Naive thymus-derived CD4-positive, alpha-beta T cell (primary cell): ENCODE results near the gene CD276. TPM values are rescaled to one million over a fixed set of nuclear protein-coding genes. Genes with fewer than 3 reads are reported as not detected.

Source experiments
- ATAC-seq: fragments of 150-1000 bp; cut with Tn5 transposase; 2 replicates; pipeline ENCODE4 v1.10.0; 2021; ENCODE audit warnings: mild to moderate bottlenecking, moderate library complexity
- CTCF ChIA-PET: fragments of 350-600 bp; sonication (Branson Sonifier 250); formaldehyde crosslinking; loops from one replicate; lab custom pipeline; 2021; ENCODE audit warnings: antibody characterized with exemption; lab: Charles Lee
- POLR2A ChIA-PET: fragments of 350-600 bp; sonication (Branson Sonifier 250); formaldehyde crosslinking; loops from one replicate; lab custom pipeline; 2021; ENCODE audit warnings: antibody characterized with exemption, inconsistent platforms; lab: Charles Lee
- DNase-seq, 9 donors: peaks; one replicate each; pipeline versions ENCODE4 v3.0.0 to v3.0.0-alpha.2; 2020 to 2022; ENCODE audit warnings: mixed read lengths in 1 of 9
- H3K27ac ChIP-seq: one replicate; pipeline ENCODE4 v1.7.0; 2013; ENCODE audit warnings: mild to moderate bottlenecking, low read depth, low read length, moderate library complexity
- H3K27me3 ChIP-seq, 2 donors: one replicate each; pipeline ENCODE4 v1.7.0; 2013; ENCODE audit warnings: low read length in 2 of 2, mild to moderate bottlenecking in 2 of 2, moderate library complexity in 2 of 2; ENCODE audit not compliant: control insufficient read depth in 2 of 2, insufficient read depth in 2 of 2
- H3K36me3 ChIP-seq, 3 experiments: 1 replicate in 2 of 3; 2 replicates in 1 of 3; pipeline ENCODE4 v1.7.0; 2013; ENCODE audit warnings: low read length in 3 of 3, mild to moderate bottlenecking in 3 of 3, moderate library complexity in 1 of 3; ENCODE audit not compliant: insufficient read depth in 3 of 3, control insufficient read depth in 2 of 3
- H3K4me1 ChIP-seq, 2 donors: one replicate each; pipeline ENCODE4 v1.7.0; 2013; ENCODE audit warnings: low read length in 2 of 2, mild to moderate bottlenecking in 2 of 2, moderate library complexity in 1 of 2; ENCODE audit not compliant: control insufficient read depth in 2 of 2, insufficient read depth in 2 of 2
- H3K4me3 ChIP-seq: 2 replicates; pipeline ENCODE4 v1.7.0; 2013; ENCODE audit warnings: mild to moderate bottlenecking, low read length
- H3K9me3 ChIP-seq, 3 experiments: 1 replicate in 2 of 3; 2 replicates in 1 of 3; pipeline ENCODE4 v1.7.0; 2013; ENCODE audit warnings: low read length in 3 of 3; ENCODE audit not compliant: control insufficient read depth in 2 of 3
- H3K27ac Mint-ChIP-seq, 9 donors: one replicate each; pipeline ENCODE4 v1.8.0; 2020 to 2022; ENCODE audit warnings: mixed read lengths in 9 of 9, mild to moderate bottlenecking in 8 of 9, moderate library complexity in 5 of 9, inconsistent platforms in 2 of 9
- H3K27me3 Mint-ChIP-seq, 5 donors: one replicate each; pipeline ENCODE4 v1.8.0; 2021 to 2022; ENCODE audit warnings: mixed read lengths in 5 of 5, mild to moderate bottlenecking in 1 of 5
- H3K36me3 Mint-ChIP-seq, 5 donors: one replicate each; pipeline ENCODE4 v1.8.0; 2020 to 2022; ENCODE audit warnings: mixed read lengths in 5 of 5, mild to moderate bottlenecking in 3 of 5, inconsistent platforms in 1 of 5
- H3K4me1 Mint-ChIP-seq, 7 donors: one replicate each; pipeline ENCODE4 v1.8.0; 2020 to 2022; ENCODE audit warnings: mixed read lengths in 7 of 7, mild to moderate bottlenecking in 3 of 7, inconsistent platforms in 1 of 7
- H3K4me3 Mint-ChIP-seq, 10 donors: one replicate each; pipeline ENCODE4 v1.8.0; 2020 to 2022; ENCODE audit warnings: mild to moderate bottlenecking in 10 of 10, mixed read lengths in 10 of 10, moderate library complexity in 6 of 10, inconsistent platforms in 2 of 10
- H3K9me3 Mint-ChIP-seq, 11 donors: one replicate each; pipeline ENCODE4 v1.8.0; 2020 to 2022; ENCODE audit warnings: mixed read lengths in 11 of 11, mild to moderate bottlenecking in 4 of 11, inconsistent platforms in 1 of 11, moderate library complexity in 1 of 11
- intact Hi-C, 2 donors: fragments of 100-400 bp; cut with micrococcal nuclease; formaldehyde crosslinking; loops; one replicate each; pipeline ENCODE4 v1.15.1; 2023
- polyA plus RNA-seq, 2 donors: library from polyadenylated mRNA; unstranded; fragments of 300-500 nt; fragmentation: Illumina TruSeq; gene quantifications; one replicate each; pipeline ENCODE4 v1.2.3, GENCODE V29; 2021
- total RNA-seq, 6 experiments: library from RNA in 5 of 6; stranded (reverse) in 5 of 6; gene quantifications; 1 replicate in 5 of 6; 2 replicates in 1 of 6; pipeline ENCODE4 v1.2.3 and lab custom pipeline; 2021 to 2026

The CD276 gene
- total and polyA plus RNA-seq, 7 experiments from 2014 or later: 0.76 to 2.7 (median 1.9) TPM; not detected in 4

DNA sequence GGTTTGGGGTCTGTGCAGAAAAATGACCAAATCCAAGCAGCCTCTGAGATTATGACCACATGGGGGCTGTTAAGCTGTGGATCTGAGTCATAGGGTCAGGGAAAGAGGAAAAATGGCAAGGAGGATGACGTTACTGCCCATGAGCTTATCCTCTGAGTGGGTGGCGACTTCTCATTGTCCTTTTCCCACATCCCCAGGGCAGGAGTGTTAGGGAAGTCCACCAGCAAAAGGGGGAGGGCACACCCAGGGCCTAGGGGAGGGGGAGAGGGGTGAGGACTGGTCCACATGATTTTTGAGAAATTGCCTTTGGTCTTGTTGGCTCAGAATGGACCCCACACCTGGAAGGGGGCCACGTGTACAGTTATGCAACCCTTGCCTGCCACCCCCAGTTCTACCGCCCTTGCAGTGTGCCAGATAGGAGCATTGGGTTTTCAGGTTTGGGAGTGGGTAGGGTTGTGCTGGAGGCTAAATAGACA lies 2.6 kb downstream of the CD276 start:
- Histone ChIP-seq H3K4me3 (no peak overlapping the region), H3K27me3 (peaks cover 0 to 7% of the 10 kb centered on the region in 2 donors), H3K4me1 (peaks cover 4 to 7% of the 10 kb centered on the region in 2 donors), H3K27ac (no peak overlapping the region), H3K36me3 (no peaks in the 10 kb centered on the region), H3K9me3 (no peaks in the 10 kb centered on the region)
- H3K27me3 Mint-ChIP-seq: peaks cover 40 to 56% (median 55%) of the 10 kb centered on the region in 5 donors
- no peak for DNase-seq
- ChIA-PET POLR2A (interaction anchor here (0.6 kb wide), 1 partner anchor 12 kb away, joined by 4 read pairs; no protein-coding TSS in a partner anchor), CTCF (interaction anchor here (1.0 kb wide), 1 partner anchor 9 kb away, joined by 4 read pairs; no protein-coding TSS in a partner anchor)
- H3K27ac Mint-ChIP-seq: no peak overlapping the region
- intact Hi-C loops: no loop called here
- ATAC-seq: no peak
- peaks cover 0 to 13% (median 7%) of the 10 kb centered on the region in 7 donors for H3K4me1 Mint-ChIP-seq
- H3K36me3 Mint-ChIP-seq: no peaks in the 10 kb centered on the region
- no peaks in the 10 kb centered on the region for H3K9me3 Mint-ChIP-seq
- H3K4me3 Mint-ChIP-seq: no peak overlapping the region

DNA sequence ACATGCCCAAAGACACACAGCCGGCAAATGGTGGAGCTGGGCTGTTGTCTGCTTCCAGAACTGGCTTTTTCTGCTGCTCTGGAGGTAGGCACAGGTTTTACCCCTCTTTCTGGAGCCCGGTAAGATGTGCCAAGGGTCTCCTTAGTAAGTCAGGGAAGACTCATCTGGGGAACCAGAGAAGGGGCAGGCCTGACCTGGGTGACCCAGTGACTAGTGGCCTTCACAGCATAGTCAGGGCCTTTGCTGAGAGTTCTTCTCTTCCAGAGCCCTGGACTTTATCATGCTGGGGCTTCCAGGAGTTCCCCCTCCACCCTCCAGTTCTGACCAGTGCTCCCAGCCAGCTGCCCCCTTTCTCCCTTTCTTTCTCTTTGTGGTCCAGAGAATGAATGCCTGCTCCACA lies 3.2 kb downstream of the CD276 start:
- Histone ChIP-seq H3K36me3 (no peaks in the 10 kb centered on the region), H3K4me3 (no peak overlapping the region), H3K27me3 (peaks cover 0 to 7% of the 10 kb centered on the region in 2 donors), H3K27ac (no peak overlapping the region), H3K4me1 (peaks cover 4 to 7% of the 10 kb centered on the region in 2 donors), H3K9me3 (no peaks in the 10 kb centered on the region)
- no peak overlapping the region for H3K4me3 Mint-ChIP-seq
- H3K4me1 Mint-ChIP-seq: peaks cover 0 to 13% (median 7%) of the 10 kb centered on the region in 7 donors
- ChIA-PET POLR2A (interaction anchor here (0.6 kb wide), 1 partner anchor 13 kb away, joined by 4 read pairs; no protein-coding TSS in a partner anchor), CTCF (no interaction called here)
- DNase-seq (no peak), ATAC-seq (no peak)
- no peak overlapping the region for H3K27ac Mint-ChIP-seq
- intact Hi-C loops: no loop called here
- no peaks in the 10 kb centered on the region for H3K9me3 Mint-ChIP-seq
- H3K27me3 Mint-ChIP-seq: peaks cover 36 to 51% (median 50%) of the 10 kb centered on the region in 5 donors
- no peaks in the 10 kb centered on the region for H3K36me3 Mint-ChIP-seq

DNA sequence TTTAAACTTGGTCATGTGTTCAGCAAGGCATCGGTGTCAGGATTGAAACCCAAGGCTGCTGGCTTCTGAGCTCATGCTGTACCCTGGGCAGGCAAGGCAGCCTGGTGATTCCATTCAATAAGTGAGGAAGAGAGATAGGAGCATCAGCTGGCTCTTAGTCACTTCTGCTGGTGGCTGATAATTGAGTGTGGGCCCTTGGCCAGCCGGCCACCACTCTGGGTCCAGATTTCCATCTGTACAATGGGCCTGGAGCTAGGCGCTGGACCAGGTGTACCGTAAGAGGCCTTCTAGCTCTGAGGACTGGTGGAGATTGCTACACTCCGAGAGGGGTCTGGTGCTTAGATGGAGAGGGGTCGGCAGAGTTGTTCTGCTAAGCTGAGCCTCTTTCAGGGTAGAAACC lies 4.3 kb downstream of the CD276 start:
- no peak overlapping the region for H3K4me3 ChIP-seq
- peaks cover 0 to 7% of the 10 kb centered on the region in 2 donors for H3K27me3 ChIP-seq
- H3K4me1 Mint-ChIP-seq: peaks cover 0 to 9% (median 7%) of the 10 kb centered on the region in 7 donors
- POLR2A ChIA-PET: no interaction called here
- peaks cover 38 to 51% (median 49%) of the 10 kb centered on the region in 5 donors for H3K27me3 Mint-ChIP-seq
- no peaks in the 10 kb centered on the region for H3K9me3 ChIP-seq
- H3K4me3 Mint-ChIP-seq: no peak overlapping the region
- H3K4me1 ChIP-seq: peaks cover 4 to 7% of the 10 kb centered on the region in 2 donors
- no peaks in the 10 kb centered on the region for H3K9me3 Mint-ChIP-seq
- H3K36me3 ChIP-seq: no peaks in the 10 kb centered on the region
- CTCF ChIA-PET: no interaction called here
- intact Hi-C loops: no loop called here
- H3K27ac Mint-ChIP-seq: no peak overlapping the region
- no peak overlapping the region for H3K27ac ChIP-seq
- no peaks in the 10 kb centered on the region for H3K36me3 Mint-ChIP-seq
- DNase-seq (no peak), ATAC-seq (no peak)

DNA sequence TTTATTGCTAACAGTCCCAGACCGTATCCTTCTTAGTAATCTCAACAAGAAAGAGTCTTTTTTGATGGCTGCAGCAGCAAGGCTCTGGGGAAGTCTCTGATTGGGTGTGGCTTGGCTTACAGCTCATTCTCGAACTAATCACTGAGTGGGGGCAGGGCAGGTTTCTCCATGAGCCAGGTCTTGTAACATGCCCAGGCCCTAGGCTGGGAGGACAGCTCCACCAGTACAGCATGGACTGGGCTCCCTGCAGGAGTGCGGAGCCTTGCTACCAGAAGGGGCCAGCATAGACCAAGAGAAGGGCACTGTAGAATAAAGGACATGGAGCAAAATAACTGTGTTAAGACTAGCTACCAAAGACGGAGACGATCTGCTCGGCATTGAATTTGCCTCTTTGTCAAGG lies 7.2 kb downstream of the CD276 start:
- no peak for ATAC-seq
- Mint-ChIP-seq H3K9me3 (no peaks in the 10 kb centered on the region), H3K36me3 (no peaks in the 10 kb centered on the region), H3K4me3 (no peak overlapping the region), H3K4me1 (peaks cover 0 to 20% (median under 1%) of the 10 kb centered on the region in 7 donors), H3K27me3 (peaks cover 44 to 53% (median 52%) of the 10 kb centered on the region in 5 donors), H3K27ac (no peak overlapping the region)
- POLR2A ChIA-PET: no interaction called here
- Histone ChIP-seq H3K27ac (no peak overlapping the region), H3K4me3 (no peak overlapping the region), H3K4me1 (peaks cover 1 to 5% of the 10 kb centered on the region in 2 donors), H3K9me3 (no peaks in the 10 kb centered on the region), H3K27me3 (peaks cover 3 to 4% of the 10 kb centered on the region in 2 donors), H3K36me3 (no peaks in the 10 kb centered on the region)
- DNase-seq: no peak
- CTCF ChIA-PET: interaction anchor here (1.0 kb wide), 1 partner anchor 9 kb away, joined by 4 read pairs; no protein-coding TSS in a partner anchor
- intact Hi-C loops: loop anchor here in 1 of 2 donors (10.0 kb wide), 1 partner anchor 907 kb away; the partner anchor contains the start of gene ADPGK

DNA sequence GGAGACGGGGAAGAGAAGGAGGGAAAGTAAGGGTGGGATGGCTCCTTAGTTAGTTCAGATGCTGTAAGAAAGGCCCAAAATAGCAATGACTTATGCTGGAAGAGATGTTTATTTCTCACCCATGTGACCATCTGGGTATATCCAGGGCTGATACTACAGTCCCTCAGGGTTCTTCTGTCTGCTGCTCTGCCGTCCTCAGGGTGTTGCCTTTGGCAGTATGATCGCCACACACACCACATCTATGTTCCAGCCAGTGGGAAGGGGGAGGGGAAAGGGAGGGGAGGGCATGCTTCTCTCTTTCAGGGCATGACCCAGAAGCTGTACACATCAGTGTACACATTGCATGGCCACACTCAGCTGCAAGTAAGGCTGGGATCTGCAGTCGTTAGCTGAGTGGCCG lies 10.2 kb downstream of the CD276 start:
- DNase-seq (no peak), ATAC-seq (no peak)
- Mint-ChIP-seq H3K4me3 (no peak overlapping the region), H3K4me1 (peaks cover 9 to 45% (median 18%) of the 10 kb centered on the region in 7 donors), H3K36me3 (no peaks in the 10 kb centered on the region), H3K27me3 (peaks cover 46 to 58% (median 52%) of the 10 kb centered on the region in 5 donors), H3K27ac (peak overlapping the region in 1 of 9 donors; percentile 5), H3K9me3 (no peaks in the 10 kb centered on the region)
- Histone ChIP-seq H3K4me1 (peaks cover 8 to 18% of the 10 kb centered on the region in 2 donors), H3K9me3 (no peaks in the 10 kb centered on the region), H3K27ac (no peak overlapping the region), H3K36me3 (no peaks in the 10 kb centered on the region), H3K27me3 (peaks cover 3 to 4% of the 10 kb centered on the region in 2 donors), H3K4me3 (no peak overlapping the region)
- CTCF ChIA-PET: interaction anchor here (1.0 kb wide), 1 partner anchor 10 kb away, joined by 3 read pairs; the partner anchor contains the start of gene CD276
- intact Hi-C loops: loop anchor here in 1 of 2 donors (10.0 kb wide), 1 partner anchor 910 kb away; the partner anchor contains the start of gene ADPGK
- POLR2A ChIA-PET: interaction anchor here (0.6 kb wide), 1 partner anchor 88 kb away, joined by 3 read pairs; no protein-coding TSS in a partner anchor

DNA sequence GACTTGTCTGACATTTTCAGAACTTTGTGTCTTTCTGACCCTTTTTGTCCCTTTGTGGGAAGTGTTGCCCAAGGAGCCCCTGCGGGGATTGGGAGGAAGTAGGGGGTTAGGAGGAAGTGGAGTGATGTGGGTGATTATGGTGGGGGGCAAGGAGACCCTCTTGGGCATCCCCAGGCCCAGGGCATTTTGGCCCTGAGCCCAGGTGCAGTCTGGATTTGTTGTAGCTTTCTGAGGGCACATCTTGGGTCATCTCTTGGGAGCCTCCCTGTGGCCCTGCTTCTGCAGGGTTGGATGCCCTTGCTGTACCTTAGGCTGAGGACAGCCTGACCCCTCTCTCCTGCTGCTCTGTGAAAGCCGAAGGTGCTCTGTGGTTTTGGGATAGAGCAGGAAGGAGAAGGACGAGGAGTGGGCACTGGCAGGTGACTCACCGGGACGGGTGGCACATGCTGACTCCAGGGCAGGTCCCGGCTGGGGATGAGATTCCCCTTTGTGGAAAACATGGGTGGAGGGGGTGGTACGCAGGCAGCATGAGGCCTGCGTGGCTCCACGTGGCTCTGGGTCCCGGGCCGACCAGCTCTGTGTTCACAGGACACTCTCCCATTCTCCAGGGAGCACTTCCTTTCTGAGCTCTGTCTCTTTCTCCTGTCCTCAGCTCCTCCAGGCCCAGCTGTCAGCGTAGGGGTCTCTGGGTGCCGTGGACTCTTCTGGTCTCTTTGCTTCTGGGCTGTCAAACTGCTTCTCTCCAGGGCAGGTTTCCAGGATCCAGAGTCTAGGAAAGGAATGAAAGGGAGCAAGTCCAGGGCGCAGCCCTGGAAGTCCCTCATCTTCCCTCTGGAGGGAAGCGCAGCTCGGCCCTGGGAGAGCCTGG lies 11.8 kb downstream of the CD276 start:
- no peaks in the 10 kb centered on the region for H3K9me3 ChIP-seq
- peaks cover 8 to 18% of the 10 kb centered on the region in 2 donors for H3K4me1 ChIP-seq
- Mint-ChIP-seq H3K9me3 (no peaks in the 10 kb centered on the region), H3K4me3 (peak overlapping the region in 4 of 10 donors; percentile 19 to 61 (median 46)), H3K36me3 (no peaks in the 10 kb centered on the region), H3K27ac (no peak overlapping the region), H3K4me1 (peaks cover 13 to 53% (median 18%) of the 10 kb centered on the region in 7 donors), H3K27me3 (peaks cover 54 to 64% (median 60%) of the 10 kb centered on the region in 5 donors)
- no peaks in the 10 kb centered on the region for H3K36me3 ChIP-seq
- intact Hi-C loops: loop anchor here in 1 of 2 donors (10.0 kb wide), 1 partner anchor 911 kb away; the partner anchor contains the start of gene ADPGK
- ChIA-PET CTCF (interaction anchor here (0.7 to 0.9 kb wide), 2 partner anchors 19 to 60 kb away, joined by 3 to 4 read pairs; no protein-coding TSS in a partner anchor), POLR2A (no interaction called here)
- no peak for ATAC-seq
- peaks cover 3 to 8% of the 10 kb centered on the region in 2 donors for H3K27me3 ChIP-seq
- H3K27ac ChIP-seq: no peak overlapping the region
- no peak for DNase-seq
- H3K4me3 ChIP-seq: no peak overlapping the region
